Germinal center (tissue), 1 donor: ENCODE results near the gene CENPP.
"Not testable (repeated sequence)": the region's sequence is repeated elsewhere in the genome, so short reads cannot be mapped to it uniquely, and the experiment has no call there.

Experiments
- DNase-seq: peaks from one replicate; pipeline ENCODE4 v3.0.0; 2012; ENCODE audit warnings: mixed read lengths, low spot score

The CENPP gene

GRCh38 chr9:92616655-92617111, 290.9 kb downstream of the CENPP start:
- no peak for DNase-seq

- DNase-seq: no peak
Measured at GRCh38 chr9:92617195-92617813, 291.6 kb downstream of the CENPP start.

- DNase-seq: no peak
Measured at GRCh38 chr9:92617951-92618510, 292.3 kb downstream of the CENPP start.

GRCh38 chr9:92618633-92619225, 293.0 kb downstream of the CENPP start:
- no peak for DNase-seq

GRCh38 chr9:92619601-92620300, 294.0 kb downstream of the CENPP start:
- no peak for DNase-seq

- DNase-seq: no peak
Measured at GRCh38 chr9:92620845-92621244, 295.1 kb downstream of the CENPP start.

GRCh38 chr9:92623936-92624335, 298.2 kb downstream of the CENPP start:
- DNase-seq: not testable (repeated sequence)

GRCh38 chr9:92626484-92626883, 300.7 kb downstream of the CENPP start:
- no peak for DNase-seq

- no peak for DNase-seq
Measured at GRCh38 chr9:92627651-92628050, 301.9 kb downstream of the CENPP start.

- no peak for DNase-seq
Measured at GRCh38 chr9:92631452-92632343, 305.9 kb downstream of the CENPP start.

- no peak for DNase-seq
Measured at GRCh38 chr9:92632641-92633040, 306.9 kb downstream of the CENPP start.

GRCh38 chr9:92633614-92634278, 308.0 kb downstream of the CENPP start:
- no peak for DNase-seq

GRCh38 chr9:92634712-92635605, 309.2 kb downstream of the CENPP start:
- peak; percentile 79 for DNase-seq

- DNase-seq: no peak
Measured at GRCh38 chr9:92635760-92636159, 310.0 kb downstream of the CENPP start.

GRCh38 chr9:92636627-92637026, 310.9 kb downstream of the CENPP start:
- DNase-seq: no peak

- no peak for DNase-seq
Measured at GRCh38 chr9:92637326-92637725, 311.6 kb downstream of the CENPP start.

- DNase-seq: no peak
Measured at GRCh38 chr9:92637886-92638620, 312.3 kb downstream of the CENPP start.

GRCh38 chr9:92638621-92639101, 312.9 kb downstream of the CENPP start:
- DNase-seq: no peak

- DNase-seq: no peak
Measured at GRCh38 chr9:92639124-92639523, 313.4 kb downstream of the CENPP start.
